Adrenal gland (tissue), 12 donors: Measurements from ENCODE around the gene PASD1. TPM values are rescaled to one million over a fixed set of nuclear protein-coding genes. Genes with fewer than 3 reads are reported as not detected.
"Not testable (repeated sequence)": the region's sequence is repeated elsewhere in the genome, so short reads cannot be mapped to it uniquely, and the experiment has no call there.

Experiments
- DNase-seq, 7 donors: peaks; one replicate each; pipeline ENCODE4 v3.0.0-alpha.2; 2019 to 2020
- H3K27ac ChIP-seq, 5 donors: fragments of 200-600 bp; sonication (generic) in 4 of 5; 1 replicate in 3 of 5; 2 replicates in 2 of 5; pipeline versions ENCODE4 v1.5.1 to v1.8.0; 2016 to 2020; ENCODE audit warnings: mild to moderate bottlenecking in 1 of 5
- H3K27me3 ChIP-seq: fragments of 200-600 bp; 2 replicates; pipeline ENCODE4 v1.8.0; 2021
- H3K36me3 ChIP-seq, 2 donors: fragments of 200-600 bp; replicated peaks in 1 of 2; 1 replicate in 1 of 2; 2 replicates in 1 of 2; pipeline versions ENCODE4 v1.5.1 to v1.8.0; 2018 to 2022
- H3K4me1 ChIP-seq, 2 donors: fragments of 200-600 bp; replicated peaks in 1 of 2; 1 replicate in 1 of 2; 2 replicates in 1 of 2; pipeline versions ENCODE4 v1.5.1 to v1.8.0; 2018 to 2021
- H3K4me3 ChIP-seq, 4 donors: fragments of 200-600 bp; sonication (generic) in 3 of 4; one replicate each; pipeline ENCODE4 v1.5.1; 2016 to 2018
- H3K9me3 ChIP-seq, 3 donors: fragments of 200-600 bp; sonication (generic) in 1 of 3; replicated peaks in 1 of 3; 1 replicate in 2 of 3; 2 replicates in 1 of 3; pipeline versions ENCODE4 v1.5.1 to v1.8.0; 2016 to 2021
- POLR2A ChIP-seq, 2 donors: fragments of 450-650 bp; IDR thresholded peaks; one replicate each; pipeline ENCODE4 v1.6.1; 2017; ENCODE audit warnings: antibody characterized with exemption in 2 of 2, mild to moderate bottlenecking in 2 of 2, moderate library complexity in 1 of 2
- whole genome bisulfite sequencing, 4 donors: extraction: QIAGEN DNeasy Blood & Tissue Kit in 2 of 4; methylation state at CpG; one replicate each; pipeline versions ENCODE4 v1.1.5 to v1.1.7; 2013 to 2017; 5-methylcytosine and 5-hydroxymethylcytosine counted together
- intact Hi-C, 2 donors: fragments of 100-400 bp; cut with DNase I; formaldehyde crosslinking; loops; one replicate each; pipeline versions ENCODE4 v1.14.1 to v1.15.0; 2022 to 2023
- polyA plus RNA-seq, 3 donors: library from polyadenylated mRNA; stranded (reverse); fragments of 200-250 nt in 2 of 3; fragments of 350-450 nt in 1 of 3; fragmentation: Illumina TruSeq in 1 of 3; extraction: RNeasy Lipid Tissue Mini Kit (QIAGEN cat#74804) in 1 of 3; gene quantifications; one replicate each; pipeline ENCODE4 v1.2.3, GENCODE V29; 2013 to 2014
- total RNA-seq, 9 donors: library from RNA; depleted of rRNA in 4 of 9; stranded (reverse); fragments of >200 nt in 4 of 9; fragments of 120-200 nt in 1 of 9; fragmentation: NEBNext Ultra II Directional in 1 of 9; extraction: Animal tissue kit (Norgen Biotek cat#: 25700) in 1 of 9; gene quantifications; one replicate each; pipeline versions ENCODE4 v1.1.0 to v1.2.4, GENCODE V29; 2013 to 2023
- TF ChIP-seq, protein P1 (sequence below), 6 experiments: fragments of 450-650 bp in 4 of 6; fragments of 200-600 bp in 2 of 6; sonication (generic) in 1 of 6; IDR thresholded peaks; 1 replicate in 5 of 6; 2 replicates in 1 of 6; pipeline versions ENCODE4 v1.5.1 to v1.8.0; 2016 to 2021; ENCODE audit warnings: antibody characterized with exemption in 6 of 6, mild to moderate bottlenecking in 2 of 6, moderate library complexity in 1 of 6
- donor health status: healthy with polysubstance abuse.
- donor health status: Bipolar disorder and iron deficiency.
- donor health status: DM: yes; HTN: yes; CAD: no.
- donor health status: DM: no; HTN: no; CAD: no.
- donor health status: DM: no; HTN: no; CAD: no.
- donor health status: DM: yes; HTN: yes; CAD: no.

The PASD1 gene
- total and polyA plus RNA-seq, 12 donors, result 0.17 TPM; not detected in 11

DNA sequence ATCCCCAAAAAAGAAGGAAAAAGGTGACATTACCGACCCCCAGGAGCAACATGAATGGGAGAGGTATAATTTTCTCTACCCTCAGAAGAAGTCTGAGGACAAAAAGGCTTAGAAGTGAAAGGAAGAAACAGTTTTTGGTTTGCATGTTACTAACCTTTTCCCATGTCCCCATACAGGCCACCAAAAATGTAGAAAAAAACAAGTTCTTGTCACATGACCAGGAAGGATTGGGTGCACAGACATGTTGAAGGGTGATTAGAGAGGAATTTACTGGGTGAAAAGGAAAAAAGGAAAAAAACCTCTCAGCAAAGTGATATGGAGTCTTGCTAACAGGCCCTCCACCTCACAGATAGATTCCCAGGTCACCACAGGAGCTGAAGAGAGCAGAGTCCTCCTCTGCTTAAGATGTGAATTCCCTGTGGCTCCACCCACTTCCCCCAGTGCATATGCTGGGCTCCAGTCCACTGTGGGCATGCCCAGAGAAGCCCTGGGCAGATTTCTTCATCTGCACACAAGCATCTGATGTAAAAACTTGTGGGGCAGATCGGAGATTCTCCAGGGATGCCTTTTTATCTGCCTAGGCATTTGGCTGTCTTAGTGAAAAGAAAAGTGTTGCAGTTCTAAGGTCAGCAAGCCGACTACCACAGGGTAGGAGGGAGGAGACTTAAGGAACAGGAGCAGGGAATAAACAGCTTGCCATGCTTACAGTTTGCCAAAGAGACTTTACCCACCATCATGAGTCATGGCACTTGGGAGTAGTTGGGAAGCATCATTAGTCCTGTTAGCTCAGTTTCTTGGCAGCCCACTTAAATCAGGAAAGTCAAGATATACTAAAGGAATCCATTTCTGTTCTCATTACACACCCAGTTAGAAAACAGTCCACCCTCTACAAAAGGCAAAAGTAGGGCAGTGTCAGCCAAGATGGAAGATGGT, 25.0 kb upstream of the PASD1 start:
- peaks cover 4% of the 10 kb centered on the region for H3K27me3 ChIP-seq
- no peaks in the 10 kb centered on the region for H3K9me3 ChIP-seq
- no peaks in the 10 kb centered on the region for H3K36me3 ChIP-seq
- no peak overlapping the region for H3K4me3 ChIP-seq
- no peak overlapping the region for H3K27ac ChIP-seq
- intact Hi-C loops, result no loop called here
- WGBS, 4 donors, result 57 to 71% (median 64%) methylated on average over 3 of the region's 3 CpGs
- no peaks in the 10 kb centered on the region for H3K4me1 ChIP-seq
- DNase-seq, result no peak
- TF ChIP-seq POLR2A (IDR thresholded peaks at IDR 0.05), result no peak
- TF ChIP-seq, protein P1, sequence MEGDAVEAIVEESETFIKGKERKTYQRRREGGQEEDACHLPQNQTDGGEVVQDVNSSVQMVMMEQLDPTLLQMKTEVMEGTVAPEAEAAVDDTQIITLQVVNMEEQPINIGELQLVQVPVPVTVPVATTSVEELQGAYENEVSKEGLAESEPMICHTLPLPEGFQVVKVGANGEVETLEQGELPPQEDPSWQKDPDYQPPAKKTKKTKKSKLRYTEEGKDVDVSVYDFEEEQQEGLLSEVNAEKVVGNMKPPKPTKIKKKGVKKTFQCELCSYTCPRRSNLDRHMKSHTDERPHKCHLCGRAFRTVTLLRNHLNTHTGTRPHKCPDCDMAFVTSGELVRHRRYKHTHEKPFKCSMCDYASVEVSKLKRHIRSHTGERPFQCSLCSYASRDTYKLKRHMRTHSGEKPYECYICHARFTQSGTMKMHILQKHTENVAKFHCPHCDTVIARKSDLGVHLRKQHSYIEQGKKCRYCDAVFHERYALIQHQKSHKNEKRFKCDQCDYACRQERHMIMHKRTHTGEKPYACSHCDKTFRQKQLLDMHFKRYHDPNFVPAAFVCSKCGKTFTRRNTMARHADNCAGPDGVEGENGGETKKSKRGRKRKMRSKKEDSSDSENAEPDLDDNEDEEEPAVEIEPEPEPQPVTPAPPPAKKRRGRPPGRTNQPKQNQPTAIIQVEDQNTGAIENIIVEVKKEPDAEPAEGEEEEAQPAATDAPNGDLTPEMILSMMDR (IDR thresholded peaks at IDR 0.05), result no peak

- no peak for TF ChIP-seq POLR2A (IDR thresholded peaks at IDR 0.05)
- TF ChIP-seq, protein P1 (IDR thresholded peaks at IDR 0.05), result no peak
- DNase-seq, result no peak
Measured at GRCh38 chrX:151543706-151544105, 19.8 kb upstream of the PASD1 start.

GRCh38 chrX:151546226-151546625, 17.2 kb upstream of the PASD1 start:
- DNase-seq, H3K9me3 ChIP-seq, H3K27ac ChIP-seq, H3K4me3 ChIP-seq, intact Hi-C loops, H3K36me3 ChIP-seq, H3K4me1 ChIP-seq: not testable (repeated sequence)
- WGBS, 4 donors, result 59 to 100% (median 75%) methylated on average over 1 to 6 of the region's 6 CpGs
- peaks cover 15% of the 10 kb centered on the region for H3K27me3 ChIP-seq

More at GRCh38 chrX:151543706-151544105, 19.8 kb upstream of the PASD1 start:
- Histone ChIP-seq H3K27me3 (peaks cover 15% of the 10 kb centered on the region), H3K4me1 (no peaks in the 10 kb centered on the region), H3K9me3 (no peaks in the 10 kb centered on the region), H3K36me3 (no peaks in the 10 kb centered on the region), H3K4me3 (no peak overlapping the region), H3K27ac (no peak overlapping the region)
- intact Hi-C loops, result no loop called here
- WGBS, 4 donors, result 54 to 75% (median 60%) methylated on average over 2 of the region's 2 CpGs

- 87 to 88% methylated on average over 12 to 13 of the region's 25 CpGs; no CpG with 5 or more reads in 2 of the 4 donors for WGBS, 4 donors
- H3K4me3 ChIP-seq, DNase-seq, H3K27ac ChIP-seq, intact Hi-C loops, H3K36me3 ChIP-seq, H3K4me1 ChIP-seq, H3K9me3 ChIP-seq: not testable (repeated sequence)
- peaks cover 12% of the 10 kb centered on the region for H3K27me3 ChIP-seq
Measured at GRCh38 chrX:151551176-151551575, 12.3 kb upstream of the PASD1 start.

DNA sequence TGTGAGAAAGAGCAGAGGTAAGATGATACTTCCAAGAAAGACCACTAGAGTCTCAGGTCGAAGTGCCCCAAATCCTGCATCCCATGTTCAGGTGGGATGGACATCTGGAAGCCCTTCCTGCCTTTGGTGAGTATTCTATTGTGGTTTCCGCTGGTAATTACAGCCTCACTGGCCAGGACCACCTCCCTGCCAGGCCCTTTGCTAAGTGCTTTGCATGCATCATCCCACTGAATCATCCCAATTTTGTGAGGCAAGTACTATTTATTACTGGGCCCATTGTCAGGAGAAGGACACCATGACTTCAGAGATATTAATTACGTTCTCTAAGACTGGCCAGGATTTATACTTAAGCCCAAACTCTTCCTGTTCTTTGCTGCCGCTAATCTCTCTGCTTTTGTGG, 10.7 kb upstream of the PASD1 start:
- 36 to 56% (median 52%) methylated on average over 4 of the region's 4 CpGs for WGBS, 4 donors
- Histone ChIP-seq H3K27me3 (peaks cover 3% of the 10 kb centered on the region), H3K27ac (no peak overlapping the region), H3K4me1 (no peaks in the 10 kb centered on the region), H3K36me3 (no peaks in the 10 kb centered on the region), H3K9me3 (no peaks in the 10 kb centered on the region), H3K4me3 (no peak overlapping the region)
- intact Hi-C loops, result no loop called here
- no peak for DNase-seq
- TF ChIP-seq, protein P1 (IDR thresholded peaks at IDR 0.05), result no peak
- TF ChIP-seq POLR2A (IDR thresholded peaks at IDR 0.05), result no peak

DNA sequence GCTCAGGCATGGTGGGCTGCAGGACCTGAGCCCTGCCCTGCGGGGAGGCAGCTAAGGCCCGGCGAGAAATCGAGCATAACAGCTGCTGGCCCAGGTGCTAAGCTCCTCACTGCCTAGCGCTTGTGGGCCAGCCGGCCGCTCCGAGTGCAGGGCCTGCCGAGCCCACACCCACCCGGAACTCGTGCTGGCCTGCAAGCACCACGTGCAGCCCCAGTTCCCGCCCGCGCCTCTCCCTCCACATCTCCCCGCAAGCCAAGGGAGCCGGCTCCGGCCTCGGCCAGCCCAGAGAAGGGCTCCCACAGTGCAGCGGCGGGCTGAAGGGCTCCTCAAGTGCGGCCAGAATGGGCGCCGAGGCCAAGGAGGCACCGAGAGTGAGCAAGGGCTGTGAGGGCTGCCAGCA, 8.2 kb upstream of the PASD1 start:
- 90 to 94% methylated on average over 23 to 25 of the region's 25 CpGs; no CpG with 5 or more reads in 2 of the 4 donors for WGBS, 4 donors

DNA sequence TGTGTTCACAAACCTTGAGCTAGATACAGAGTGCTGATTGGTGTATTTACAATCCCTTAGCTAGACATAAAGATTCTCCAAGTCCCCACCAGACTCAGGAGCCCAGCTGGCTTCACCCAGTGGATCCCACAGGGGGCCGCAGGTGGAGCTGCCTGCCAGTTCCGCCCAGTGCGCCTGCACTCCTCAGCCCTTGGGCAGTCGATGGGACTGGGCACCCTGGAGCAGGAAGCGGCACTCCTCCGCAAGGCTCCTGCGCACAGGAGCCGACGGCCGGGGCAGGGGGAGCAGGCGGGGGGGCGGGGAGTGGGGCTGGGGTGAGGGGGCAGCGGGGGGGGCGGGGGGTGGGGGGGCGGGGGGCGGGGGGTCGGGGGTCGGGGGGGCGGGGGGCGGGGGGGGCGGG, 990 bp upstream of the PASD1 start:
- H3K36me3 ChIP-seq, H3K9me3 ChIP-seq, H3K27me3 ChIP-seq, H3K27ac ChIP-seq, H3K4me1 ChIP-seq, intact Hi-C loops, DNase-seq, H3K4me3 ChIP-seq: not testable (repeated sequence)
- WGBS, 4 donors, result 90 to 99% methylated on average over 7 to 16 of the region's 21 CpGs; no CpG with 5 or more reads in 2 of the 4 donors

More for the DNA sequence above, 8.2 kb upstream of the PASD1 start:
- H3K27me3 ChIP-seq, DNase-seq, H3K4me3 ChIP-seq, H3K27ac ChIP-seq, H3K9me3 ChIP-seq, H3K4me1 ChIP-seq, intact Hi-C loops, H3K36me3 ChIP-seq: not testable (repeated sequence)

GRCh38 chrX:151563003-151563402, 472 bp upstream of the PASD1 start:
- intact Hi-C loops, H3K27ac ChIP-seq, H3K27me3 ChIP-seq, H3K4me3 ChIP-seq, H3K36me3 ChIP-seq, H3K4me1 ChIP-seq, H3K9me3 ChIP-seq, DNase-seq: not testable (repeated sequence)
- 93 to 96% (median 94%) methylated on average over 21 to 24 of the region's 24 CpGs; no CpG with 5 or more reads in 1 of the 4 donors for WGBS, 4 donors
